B cell (primary cell): ENCODE results near the gene MYO1E. TPM values are rescaled to one million over a fixed set of nuclear protein-coding genes. Genes with fewer than 3 reads are reported as not detected.

Experiments
- ATAC-seq: fragments of 200-7000 bp; cut with Tn5 transposase; one replicate; pipeline ENCODE4 v1.10.0; 2021; ENCODE audit warnings: low read depth, mild to moderate bottlenecking, moderate number of reproducible peaks, moderate library complexity
- CTCF ChIA-PET: fragments of 350-600 bp; sonication (Branson Sonifier 250); formaldehyde crosslinking; loops from one replicate; lab custom pipeline; 2021; ENCODE audit warnings: antibody characterized with exemption, inconsistent platforms; lab: Charles Lee
- POLR2A ChIA-PET: fragments of 350-600 bp; sonication (Branson Sonifier 250); formaldehyde crosslinking; loops from one replicate; lab custom pipeline; 2021; ENCODE audit warnings: antibody characterized with exemption; lab: Charles Lee
- DNase-seq: peaks from one replicate; pipeline ENCODE4 v3.0.0; 2013
- H2AFZ ChIP-seq: 2 replicates; pipeline ENCODE4 v1.6.1; 2012; ENCODE audit warnings: mild to moderate bottlenecking, low read depth, low read length; ENCODE audit not compliant: insufficient read depth, poor library complexity, severe bottlenecking
- H3K27ac ChIP-seq, 2 donors: 1 replicate in 1 of 2; 2 replicates in 1 of 2; pipeline ENCODE4 v1.5.1; 2012 to 2013; ENCODE audit warnings: low read length in 2 of 2, mild to moderate bottlenecking in 2 of 2, moderate library complexity in 1 of 2
- H3K27me3 ChIP-seq, 4 experiments: fragments of 200-600 bp in 1 of 4; sonication (generic) in 1 of 4; replicated peaks in 1 of 4; 1 replicate in 2 of 4; 2 replicates in 2 of 4; pipeline versions ENCODE4 v1.6.1 to v1.7.0; 2013 to 2016; ENCODE audit warnings: low read length in 3 of 4, mild to moderate bottlenecking in 2 of 4, mixed read lengths in 1 of 4, moderate library complexity in 1 of 4; ENCODE audit not compliant: insufficient read depth in 4 of 4, control insufficient read depth in 3 of 4; ENCODE audit errors: control extremely low read depth in 1 of 4
- H3K36me3 ChIP-seq, 2 experiments: replicated peaks in 1 of 2; 1 replicate in 1 of 2; 2 replicates in 1 of 2; pipeline versions ENCODE4 v1.6.1 to v1.7.1; 2013; ENCODE audit warnings: low read length in 1 of 2; ENCODE audit not compliant: insufficient read depth in 2 of 2, control insufficient read depth in 1 of 2; ENCODE audit errors: control extremely low read depth in 1 of 2, extremely low read depth in 1 of 2
- H3K4me1 ChIP-seq, 2 donors: fragments of 200-600 bp in 1 of 2; sonication (generic) in 1 of 2; 1 replicate in 1 of 2; 2 replicates in 1 of 2; pipeline versions ENCODE4 v1.5.1 to v1.6.1; 2013 to 2017; ENCODE audit warnings: low read length in 2 of 2; ENCODE audit not compliant: control insufficient read depth in 2 of 2, insufficient read depth in 2 of 2
- H3K4me2 ChIP-seq: replicated peaks from 2 replicates; pipeline ENCODE3; 2012; ENCODE audit warnings: mild to moderate bottlenecking, low read depth, low read length; ENCODE audit not compliant: poor library complexity, severe bottlenecking
- H3K4me3 ChIP-seq, 5 experiments: fragments of 200-600 bp in 1 of 5; sonication (generic) in 1 of 5; 1 replicate in 3 of 5; 2 replicates in 2 of 5; pipeline versions ENCODE4 v1.5.1 to v1.7.0; 2011 to 2016; ENCODE audit warnings: low read length in 4 of 5, mild to moderate bottlenecking in 4 of 5, low read depth in 2 of 5, control low read depth in 1 of 5, moderate library complexity in 1 of 5; ENCODE audit not compliant: insufficient read depth in 1 of 5; ENCODE audit errors: control extremely low read depth in 1 of 5, extremely low read depth in 1 of 5
- H3K79me2 ChIP-seq: fragments of 200-600 bp; sonication (generic); one replicate; pipeline ENCODE4 v1.6.0; 2016; ENCODE audit warnings: low read length; ENCODE audit not compliant: control insufficient read depth, insufficient read depth
- H3K9ac ChIP-seq: fragments of 200-600 bp; sonication (generic); 2 replicates; pipeline ENCODE4 v1.6.1; 2017; ENCODE audit warnings: mild to moderate bottlenecking, low read length, moderate library complexity
- H3K9me3 ChIP-seq, 3 donors: one replicate each; pipeline versions ENCODE4 v1.6.1 to v1.7.1; 2013; ENCODE audit warnings: low read length in 2 of 3; ENCODE audit not compliant: control insufficient read depth in 2 of 3, insufficient read depth in 1 of 3; ENCODE audit errors: control extremely low read depth in 1 of 3
- H4K20me1 ChIP-seq: 2 replicates; pipeline ENCODE4 v1.6.0; 2012; ENCODE audit warnings: mild to moderate bottlenecking, low read length; ENCODE audit not compliant: insufficient read depth, control insufficient read depth, poor library complexity, severe bottlenecking
- H3K27ac Mint-ChIP-seq: one replicate; pipeline ENCODE4 v1.8.0; 2021; ENCODE audit warnings: mixed read lengths
- H3K27me3 Mint-ChIP-seq: one replicate; pipeline ENCODE4 v1.8.0; 2021; ENCODE audit warnings: mixed read lengths
- H3K4me1 Mint-ChIP-seq: one replicate; pipeline ENCODE4 v1.8.0; 2021; ENCODE audit warnings: mixed read lengths
- H3K4me3 Mint-ChIP-seq: one replicate; pipeline ENCODE4 v1.8.0; 2021; ENCODE audit warnings: mixed read lengths
- H3K9me3 Mint-ChIP-seq: one replicate; pipeline ENCODE4 v1.8.0; 2022; ENCODE audit warnings: mixed read lengths; ENCODE audit not compliant: insufficient read depth
- EZH2 ChIP-seq: IDR thresholded peaks from 2 replicates; pipeline ENCODE4 v1.6.1; 2012; ENCODE audit warnings: borderline replicate concordance, low read depth, mild to moderate bottlenecking, moderate library complexity, low read length; ENCODE audit not compliant: insufficient read depth, poor library complexity, severe bottlenecking
- WGBS: methylation state at CpG from one replicate; pipeline ENCODE4 v1.1.5; 2013; ENCODE audit warnings: missing lambda C conversion rate; ENCODE audit not compliant: insufficient coverage; 5-methylcytosine and 5-hydroxymethylcytosine counted together
- intact Hi-C: fragments of 100-400 bp; cut with micrococcal nuclease; formaldehyde crosslinking; loops from one replicate; pipeline ENCODE4 v1.10.0; 2022
- polyA plus RNA-seq: library from polyadenylated mRNA; depleted of rRNA; stranded (reverse); fragments of >200 nt; gene quantifications from 2 replicates; pipeline ENCODE4 v1.2.3, GENCODE V29; 2012
- total RNA-seq, 2 donors: library from RNA; stranded (reverse); fragments of 120-200 nt in 1 of 2; gene quantifications; 1 replicate in 1 of 2; 2 replicates in 1 of 2; pipeline versions ENCODE4 v1.2.3 to v1.2.4, GENCODE V29; 2013 to 2022
- TF ChIP-seq, protein P1 (sequence below): fragments of 200-600 bp; IDR thresholded peaks from one replicate; pipeline ENCODE4 v1.8.0; 2022; ENCODE audit warnings: antibody characterized with exemption, mild to moderate bottlenecking

The MYO1E gene
- total and polyA plus RNA-seq, 2 donors (not counting 1 experiment from before 2014, with no cell fraction given) = 11.9 to 100.0 TPM

DNA sequence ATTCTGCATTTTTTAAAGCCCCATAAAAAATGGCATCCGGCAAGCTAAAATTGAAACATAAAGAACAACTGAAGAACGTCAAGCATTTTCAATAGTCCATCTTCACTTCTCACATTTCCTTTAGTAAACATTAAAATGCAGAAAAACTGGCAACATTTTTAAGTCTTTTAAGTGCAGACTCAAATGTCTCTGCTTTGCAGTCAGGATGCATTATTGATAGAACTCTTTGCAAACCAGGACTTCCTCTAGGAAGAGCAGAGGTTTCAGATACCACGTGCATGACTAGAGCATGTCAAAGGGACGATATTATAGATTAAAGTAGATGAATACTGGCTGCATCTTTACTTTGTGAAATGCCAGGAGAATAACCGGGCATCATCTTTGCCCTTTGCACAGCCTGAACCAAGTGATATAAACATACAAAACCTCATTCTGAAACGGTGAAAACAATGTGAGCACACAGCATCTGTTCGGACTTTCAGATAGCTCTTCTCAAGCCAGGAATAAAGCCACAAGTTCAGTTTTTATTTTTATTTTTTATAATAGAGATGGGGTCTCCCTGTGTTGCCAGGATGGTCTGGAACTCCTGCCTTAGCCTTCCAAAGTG is 101.0 kb downstream of the MYO1E start:
- H3K4me3 ChIP-seq = no peak overlapping the region
- DNase-seq (no peak), ATAC-seq (no peak)
- H3K4me1 ChIP-seq = peaks cover 6% of the 10 kb centered on the region in 2 donors
- no peak overlapping the region for H3K9ac ChIP-seq
- no peak overlapping the region for H3K27ac ChIP-seq
- Mint-ChIP-seq H3K4me3 (no peak overlapping the region), H3K9me3 (no peaks in the 10 kb centered on the region), H3K4me1 (peaks cover 37% of the 10 kb centered on the region), H3K27me3 (no peaks in the 10 kb centered on the region), H3K27ac (no peak overlapping the region)
- no peak overlapping the region for H2AFZ ChIP-seq
- peaks cover 26% of the 10 kb centered on the region for H4K20me1 ChIP-seq
- peaks cover 0 to 6% of the 10 kb centered on the region in 2 experiments for H3K36me3 ChIP-seq
- TF ChIP-seq, protein P1, sequence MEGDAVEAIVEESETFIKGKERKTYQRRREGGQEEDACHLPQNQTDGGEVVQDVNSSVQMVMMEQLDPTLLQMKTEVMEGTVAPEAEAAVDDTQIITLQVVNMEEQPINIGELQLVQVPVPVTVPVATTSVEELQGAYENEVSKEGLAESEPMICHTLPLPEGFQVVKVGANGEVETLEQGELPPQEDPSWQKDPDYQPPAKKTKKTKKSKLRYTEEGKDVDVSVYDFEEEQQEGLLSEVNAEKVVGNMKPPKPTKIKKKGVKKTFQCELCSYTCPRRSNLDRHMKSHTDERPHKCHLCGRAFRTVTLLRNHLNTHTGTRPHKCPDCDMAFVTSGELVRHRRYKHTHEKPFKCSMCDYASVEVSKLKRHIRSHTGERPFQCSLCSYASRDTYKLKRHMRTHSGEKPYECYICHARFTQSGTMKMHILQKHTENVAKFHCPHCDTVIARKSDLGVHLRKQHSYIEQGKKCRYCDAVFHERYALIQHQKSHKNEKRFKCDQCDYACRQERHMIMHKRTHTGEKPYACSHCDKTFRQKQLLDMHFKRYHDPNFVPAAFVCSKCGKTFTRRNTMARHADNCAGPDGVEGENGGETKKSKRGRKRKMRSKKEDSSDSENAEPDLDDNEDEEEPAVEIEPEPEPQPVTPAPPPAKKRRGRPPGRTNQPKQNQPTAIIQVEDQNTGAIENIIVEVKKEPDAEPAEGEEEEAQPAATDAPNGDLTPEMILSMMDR = no peak
- TF ChIP-seq EZH2 = no peak
- H3K27me3 ChIP-seq = no peaks in the 10 kb centered on the region
- intact Hi-C loops = no loop called here
- ChIA-PET POLR2A (interaction anchor here (0.6 kb wide), 1 partner anchor 29 kb away, joined by 3 read pairs; no protein-coding TSS in a partner anchor), CTCF (interaction anchor here (0.6 kb wide), 1 partner anchor 257 kb away, joined by 3 read pairs; no protein-coding TSS in a partner anchor)
- H3K4me2 ChIP-seq = no peak overlapping the region
- 88% methylated on average over 1 of the region's 7 CpGs for WGBS
- H3K79me2 ChIP-seq = peaks cover 36% of the 10 kb centered on the region
- H3K9me3 ChIP-seq = no peaks in the 10 kb centered on the region

- no peak overlapping the region for H3K4me3 Mint-ChIP-seq
- no peaks in the 10 kb centered on the region for H3K9me3 Mint-ChIP-seq
- H3K4me3 ChIP-seq = no peak overlapping the region
- no peak for ATAC-seq
- no peak for DNase-seq
- H3K27me3 ChIP-seq = no peaks in the 10 kb centered on the region
- CTCF ChIA-PET = interaction anchor here (1.0 kb wide), 1 partner anchor 9 kb away, joined by 3 read pairs; no protein-coding TSS in a partner anchor
- H3K9ac ChIP-seq = no peak overlapping the region
- H4K20me1 ChIP-seq = peaks cover 9% of the 10 kb centered on the region
- H3K27me3 Mint-ChIP-seq = no peaks in the 10 kb centered on the region
- peaks cover 0 to 6% of the 10 kb centered on the region in 2 experiments for H3K36me3 ChIP-seq
- TF ChIP-seq EZH2 = no peak
- TF ChIP-seq, protein P1 = no peak
- H3K4me1 ChIP-seq = peaks cover 5 to 7% of the 10 kb centered on the region in 2 donors
- no peak overlapping the region for H3K27ac ChIP-seq
- no peak overlapping the region for H2AFZ ChIP-seq
- H3K9me3 ChIP-seq = no peaks in the 10 kb centered on the region
- H3K79me2 ChIP-seq = peaks cover 11% of the 10 kb centered on the region
- H3K4me1 Mint-ChIP-seq = peaks cover 30% of the 10 kb centered on the region
- no peak overlapping the region for H3K27ac Mint-ChIP-seq
- no peak overlapping the region for H3K4me2 ChIP-seq
- intact Hi-C loops = no loop called here
- 100% methylated on average over 5 of the region's 10 CpGs for WGBS
- POLR2A ChIA-PET = no interaction called here
Observed at GRCh38 chr15:59268852-59269407, 103.7 kb downstream of the MYO1E start.
